ENCODE measurements around the gene LTBP1.

- no peak for TF ChIP-seq POLR2A (IDR thresholded peaks at IDR 0.05; ENCODE audit: low read depth, low read length)
- no peak for TF ChIP-seq TAF1 (IDR thresholded peaks at IDR 0.05; ENCODE audit: borderline replicate concordance, low read depth, low read length)
Measured at GRCh38 chr2:33130054-33130447, 183.3 kb downstream of the LTBP1 start.

Data from GM12892 (cell line).